ENCODE data around the gene COMT. TPM values are rescaled to one million over a fixed set of nuclear protein-coding genes. Genes with fewer than 3 reads are reported as not detected.

COMT gene
- total and polyA plus RNA-seq, 4 donors: 75.3 to 430 (median 146) TPM

DNA sequence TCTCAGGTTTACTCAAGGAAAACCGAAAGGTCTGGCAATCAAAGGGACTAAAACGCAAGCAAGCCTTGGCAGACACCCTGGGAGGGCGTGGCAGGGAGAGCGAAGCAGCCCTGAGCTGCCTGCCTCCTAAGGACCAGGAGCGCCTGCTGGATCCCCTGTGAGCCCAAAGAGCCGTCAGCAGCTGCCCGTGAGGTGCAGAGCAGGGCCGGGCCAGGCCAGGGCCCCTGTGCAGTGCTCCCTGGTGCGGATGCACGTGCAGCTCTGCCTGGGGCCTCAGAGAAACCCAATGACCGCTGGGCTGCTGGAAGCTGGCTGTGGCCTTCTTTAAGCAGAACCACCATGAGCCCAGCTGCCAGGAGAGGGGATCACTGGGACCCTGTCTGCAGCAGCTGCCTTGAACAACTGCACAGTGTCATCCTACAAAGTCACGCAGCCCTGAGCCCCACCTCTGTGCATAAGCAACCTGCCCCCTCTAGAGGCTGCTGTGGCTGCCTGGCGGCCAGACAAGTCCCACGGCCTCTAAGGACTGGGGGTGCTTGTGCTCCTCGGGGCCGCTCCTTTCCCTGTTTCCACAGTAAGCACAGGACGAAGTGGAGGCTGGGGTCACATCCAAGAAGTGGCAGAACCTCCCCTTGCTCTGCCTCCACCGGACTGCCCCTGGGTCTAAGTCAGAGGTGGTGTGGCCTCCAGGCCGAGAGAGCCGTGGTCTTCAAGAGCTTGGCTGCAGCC is 29.1 kb upstream of the COMT start (continued):
- TF ChIP-seq, protein P1, sequence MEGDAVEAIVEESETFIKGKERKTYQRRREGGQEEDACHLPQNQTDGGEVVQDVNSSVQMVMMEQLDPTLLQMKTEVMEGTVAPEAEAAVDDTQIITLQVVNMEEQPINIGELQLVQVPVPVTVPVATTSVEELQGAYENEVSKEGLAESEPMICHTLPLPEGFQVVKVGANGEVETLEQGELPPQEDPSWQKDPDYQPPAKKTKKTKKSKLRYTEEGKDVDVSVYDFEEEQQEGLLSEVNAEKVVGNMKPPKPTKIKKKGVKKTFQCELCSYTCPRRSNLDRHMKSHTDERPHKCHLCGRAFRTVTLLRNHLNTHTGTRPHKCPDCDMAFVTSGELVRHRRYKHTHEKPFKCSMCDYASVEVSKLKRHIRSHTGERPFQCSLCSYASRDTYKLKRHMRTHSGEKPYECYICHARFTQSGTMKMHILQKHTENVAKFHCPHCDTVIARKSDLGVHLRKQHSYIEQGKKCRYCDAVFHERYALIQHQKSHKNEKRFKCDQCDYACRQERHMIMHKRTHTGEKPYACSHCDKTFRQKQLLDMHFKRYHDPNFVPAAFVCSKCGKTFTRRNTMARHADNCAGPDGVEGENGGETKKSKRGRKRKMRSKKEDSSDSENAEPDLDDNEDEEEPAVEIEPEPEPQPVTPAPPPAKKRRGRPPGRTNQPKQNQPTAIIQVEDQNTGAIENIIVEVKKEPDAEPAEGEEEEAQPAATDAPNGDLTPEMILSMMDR (IDR thresholded peaks at IDR 0.05; ENCODE audit: low read depth, low read length, missing input control): no peak

GRCh38 chr22:19913337-19913936 is 28.1 kb upstream of the COMT start:
- WGBS: 87% methylated on average over 6 of the region's 6 CpGs
- H3K4me1 ChIP-seq (ENCODE audit: control insufficient read depth in 4 of 4, insufficient read depth in 4 of 4, low read length in 3 of 4): no peaks in the 10 kb centered on the region
- no peaks in the 10 kb centered on the region for H3K9me3 ChIP-seq (ENCODE audit: control insufficient read depth in 4 of 4, low read length in 3 of 4)
- H3K4me3 ChIP-seq (ENCODE audit: low read depth in 1 of 3, low read length in 3 of 3): no peak overlapping the region
- no peak overlapping the region for H3K9ac ChIP-seq (ENCODE audit: low read depth in 1 of 2, low read length in 2 of 2)
- no peaks in the 10 kb centered on the region for H3K27me3 ChIP-seq (ENCODE audit: control insufficient read depth in 4 of 4, insufficient read depth in 4 of 4, low read length in 3 of 4)
- no peak for DNase-seq (ENCODE audit: low spot score)
- no peak for TF ChIP-seq NR2F2 (IDR thresholded peaks at IDR 0.05)
- no peak for TF ChIP-seq FOXA1 (IDR thresholded peaks at IDR 0.05)
- no peak for TF ChIP-seq RXRA (IDR thresholded peaks at IDR 0.05)
- no peak for TF ChIP-seq FOXA2 (IDR thresholded peaks at IDR 0.05)
- peaks cover 15 to 69% (median 42%) of the 10 kb centered on the region in 4 donors for H3K36me3 ChIP-seq (ENCODE audit: control insufficient read depth in 4 of 4, insufficient read depth in 3 of 4, low read depth in 1 of 4, low read length in 3 of 4)
- no peak overlapping the region for H3K27ac ChIP-seq (ENCODE audit: low read depth in 1 of 2, low read length in 2 of 2)

GRCh38 chr22:19914201-19914943 is 27.2 kb upstream of the COMT start:
- WGBS: 98% methylated on average over 9 of the region's 9 CpGs
- TF ChIP-seq GABPA (IDR thresholded peaks at IDR 0.05 in 1 of 2, conservative IDR thresholded peaks at IDR 0.05 in 1 of 2) (no peak), RAD21 (IDR thresholded peaks at IDR 0.05) (no peak), FOXA1 (IDR thresholded peaks at IDR 0.05) (no peak), MAX (IDR thresholded peaks at IDR 0.05) (no peak), HNF4A (conservative IDR thresholded peaks at IDR 0.05) (no peak), SP1 (IDR thresholded peaks at IDR 0.05) (no peak), FOXA2 (IDR thresholded peaks at IDR 0.05) (no peak), RXRA (IDR thresholded peaks at IDR 0.05) (no peak), JUND (IDR thresholded peaks at IDR 0.05) (no peak), EGR1 (IDR thresholded peaks at IDR 0.05; ENCODE audit: low read depth in 2 of 2) (no peak), TAF1 (conservative IDR thresholded peaks at IDR 0.05) (no peak), YY1 (IDR thresholded peaks at IDR 0.05) (no peak)
- TF ChIP-seq, protein P2, sequence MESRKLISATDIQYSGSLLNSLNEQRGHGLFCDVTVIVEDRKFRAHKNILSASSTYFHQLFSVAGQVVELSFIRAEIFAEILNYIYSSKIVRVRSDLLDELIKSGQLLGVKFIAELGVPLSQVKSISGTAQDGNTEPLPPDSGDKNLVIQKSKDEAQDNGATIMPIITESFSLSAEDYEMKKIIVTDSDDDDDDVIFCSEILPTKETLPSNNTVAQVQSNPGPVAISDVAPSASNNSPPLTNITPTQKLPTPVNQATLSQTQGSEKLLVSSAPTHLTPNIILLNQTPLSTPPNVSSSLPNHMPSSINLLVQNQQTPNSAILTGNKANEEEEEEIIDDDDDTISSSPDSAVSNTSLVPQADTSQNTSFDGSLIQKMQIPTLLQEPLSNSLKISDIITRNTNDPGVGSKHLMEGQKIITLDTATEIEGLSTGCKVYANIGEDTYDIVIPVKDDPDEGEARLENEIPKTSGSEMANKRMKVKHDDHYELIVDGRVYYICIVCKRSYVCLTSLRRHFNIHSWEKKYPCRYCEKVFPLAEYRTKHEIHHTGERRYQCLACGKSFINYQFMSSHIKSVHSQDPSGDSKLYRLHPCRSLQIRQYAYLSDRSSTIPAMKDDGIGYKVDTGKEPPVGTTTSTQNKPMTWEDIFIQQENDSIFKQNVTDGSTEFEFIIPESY (IDR thresholded peaks at IDR 0.05): no peak
- TF ChIP-seq, protein P1 (IDR thresholded peaks at IDR 0.05; ENCODE audit: low read depth, low read length, missing input control): no peak
- TF ChIP-seq, protein P3, sequence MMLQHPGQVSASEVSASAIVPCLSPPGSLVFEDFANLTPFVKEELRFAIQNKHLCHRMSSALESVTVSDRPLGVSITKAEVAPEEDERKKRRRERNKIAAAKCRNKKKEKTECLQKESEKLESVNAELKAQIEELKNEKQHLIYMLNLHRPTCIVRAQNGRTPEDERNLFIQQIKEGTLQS (IDR thresholded peaks at IDR 0.05): no peak
- H3K36me3 ChIP-seq (ENCODE audit: control insufficient read depth in 4 of 4, insufficient read depth in 3 of 4, low read depth in 1 of 4, low read length in 3 of 4): peaks cover 18 to 70% (median 41%) of the 10 kb centered on the region in 4 donors

More at GRCh38 chr22:19914201-19914943, 27.2 kb upstream of the COMT start:
- Histone ChIP-seq H3K27ac (ENCODE audit: low read depth in 1 of 2, low read length in 2 of 2) (no peak overlapping the region), H3K27me3 (ENCODE audit: control insufficient read depth in 4 of 4, insufficient read depth in 4 of 4, low read length in 3 of 4) (no peaks in the 10 kb centered on the region), H3K4me3 (ENCODE audit: low read depth in 1 of 3, low read length in 3 of 3) (no peak overlapping the region), H3K9me3 (ENCODE audit: control insufficient read depth in 4 of 4, low read length in 3 of 4) (no peaks in the 10 kb centered on the region), H3K9ac (ENCODE audit: low read depth in 1 of 2, low read length in 2 of 2) (no peak overlapping the region), H3K4me1 (ENCODE audit: control insufficient read depth in 4 of 4, insufficient read depth in 4 of 4, low read length in 3 of 4) (no peaks in the 10 kb centered on the region)
- no peak for DNase-seq (ENCODE audit: low spot score)

All from liver (tissue), 9 donors.